ENCODE measurements around the gene C17orf100.

The C17orf100 gene

GRCh38 chr17:6695565-6695964 is 44.0 kb downstream of the C17orf100 start:
- DNase-seq, result no peak

GRCh38 chr17:6696906-6697305 is 45.3 kb downstream of the C17orf100 start:
- no peak for DNase-seq

DNA sequence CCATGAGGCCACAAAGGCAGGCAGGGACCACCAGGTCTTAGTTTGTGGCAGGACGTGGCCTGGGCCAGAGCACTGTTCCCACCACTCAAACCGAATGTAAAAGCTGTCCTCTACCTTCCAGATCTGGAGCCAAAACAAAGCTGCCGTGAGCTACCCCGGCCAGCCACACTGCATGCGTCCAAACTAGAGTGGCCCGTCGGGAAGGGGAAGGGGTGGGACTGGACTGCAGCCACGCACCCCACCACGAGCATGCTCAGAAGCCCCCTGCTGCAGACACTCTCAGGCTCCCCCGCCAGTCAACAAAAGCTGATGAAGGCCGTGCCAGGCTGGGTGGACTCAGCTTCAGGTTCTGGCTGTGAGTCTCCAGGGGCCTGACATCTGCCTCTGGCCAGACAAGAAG is 46.4 kb downstream of the C17orf100 start:
- DNase-seq, result no peak

DNA sequence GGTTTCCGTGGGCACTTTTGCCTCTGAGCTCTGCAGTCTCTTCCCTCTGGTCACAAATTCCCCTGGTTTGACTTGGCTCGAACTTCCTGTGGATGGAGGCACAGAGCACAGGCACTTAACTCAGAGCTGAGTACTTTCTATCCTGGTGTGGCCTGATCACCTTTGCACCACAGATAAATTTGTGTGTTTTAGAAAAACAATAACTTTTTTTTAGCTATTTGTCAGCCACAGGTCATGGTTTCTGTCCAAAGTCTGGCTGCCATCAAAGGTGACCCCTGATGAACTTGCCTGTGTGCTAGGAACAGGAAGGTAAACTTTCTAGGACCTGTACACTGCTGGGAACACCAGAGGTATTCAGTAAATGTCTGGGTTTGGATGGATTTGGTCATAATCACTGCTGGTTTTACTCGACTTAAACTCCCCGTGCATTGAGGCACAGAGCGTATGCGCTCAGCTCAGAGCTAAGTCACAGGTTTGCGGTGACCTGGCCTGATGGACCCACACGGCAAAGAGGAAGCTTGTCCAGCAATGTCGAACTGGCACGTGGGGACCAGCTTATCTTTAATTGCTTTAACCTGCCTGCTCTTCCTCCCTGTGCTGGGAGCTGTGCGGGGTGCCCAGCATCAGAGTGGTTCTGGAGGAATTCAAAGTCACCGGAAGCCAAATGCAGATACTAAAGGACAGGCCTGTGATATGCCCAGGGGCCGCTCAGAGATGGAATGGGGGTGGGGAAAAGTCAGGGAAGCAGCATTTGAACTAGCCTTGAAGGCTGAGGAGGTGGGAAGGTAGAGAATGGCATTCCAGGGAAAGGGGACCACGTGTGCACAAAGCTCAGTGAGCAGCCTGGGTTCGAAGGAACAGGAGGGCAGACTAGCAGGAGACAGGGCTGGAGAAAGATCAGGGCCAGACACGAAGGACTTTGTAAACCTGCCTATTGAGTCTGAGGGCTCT is 48.7 kb downstream of the C17orf100 start:
- DNase-seq, result no peak

DNA sequence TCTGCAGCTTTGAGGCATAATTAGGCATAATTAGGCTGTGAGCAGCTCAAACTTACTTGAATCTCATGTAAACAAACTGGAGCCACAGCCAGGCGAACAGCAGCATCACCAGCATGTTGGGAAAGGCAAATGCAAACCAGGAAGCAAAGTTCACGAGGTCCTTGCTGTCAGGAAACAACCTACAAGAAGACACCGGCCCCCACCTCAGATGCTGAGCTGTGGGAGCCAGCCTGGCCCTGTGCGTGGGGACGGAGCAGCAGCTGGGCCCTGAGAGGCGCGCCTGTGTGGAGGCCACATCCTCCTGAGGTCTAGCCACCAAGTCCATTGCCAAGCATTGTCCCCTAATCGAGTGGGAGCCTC is 49.4 kb downstream of the C17orf100 start:
- no peak for DNase-seq

GRCh38 chr17:6701719-6702118 is 50.2 kb downstream of the C17orf100 start:
- DNase-seq, result no peak

DNA sequence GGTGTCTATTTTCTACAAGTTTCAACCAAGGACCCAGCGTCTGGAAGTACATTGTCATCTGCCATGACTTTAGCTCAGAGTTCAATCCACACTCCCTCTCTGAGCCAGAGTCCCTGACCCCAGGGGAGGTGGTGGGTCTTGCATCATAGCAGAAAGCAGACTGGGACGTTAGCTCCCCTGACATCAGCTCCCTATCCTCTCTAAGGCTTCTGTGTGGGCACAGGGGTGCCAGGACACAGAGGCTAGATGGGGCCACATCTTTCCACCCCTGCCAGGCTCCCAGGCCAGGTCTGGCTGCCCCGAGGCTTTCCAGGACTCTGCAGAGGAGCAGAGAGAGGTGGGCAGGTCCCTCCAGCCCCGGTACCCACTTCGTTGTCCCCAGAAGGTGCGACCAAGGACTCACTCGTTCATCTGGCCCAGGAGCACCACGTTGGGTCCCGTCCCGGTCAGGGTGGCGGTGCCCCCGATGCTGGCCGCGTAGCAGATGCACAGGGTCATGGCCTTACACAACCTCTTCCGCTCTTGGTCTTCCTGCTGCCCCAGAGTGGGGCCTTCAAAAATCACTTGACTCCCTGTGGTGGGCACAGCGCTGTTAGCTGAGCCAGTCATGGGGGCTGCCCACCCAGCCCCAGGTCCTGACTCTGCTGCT is 51.1 kb downstream of the C17orf100 start:
- no peak for DNase-seq

All from NCI-H2227 treated with DMSO at 0.1 percent for 48 hours (cell line).